H1 (cell line): ENCODE measurements around the gene RXFP1. TPM values are rescaled to one million over a fixed set of nuclear protein-coding genes. Genes with fewer than 3 reads are reported as not detected.
A peak's percentile ranks its signal among the peaks of the same experiment; 100 is the strongest.

Source experiments
- CTCF ChIA-PET: fragments of 300-600 bp; sonication (Branson Sonifier 250); formaldehyde crosslinking; loops from one replicate; lab custom pipeline; 2021; ENCODE audit not compliant: partially characterized antibody; lab: Charles Lee
- POLR2A ChIA-PET: fragments of 300-600 bp; sonication (Branson Sonifier 250); formaldehyde crosslinking; loops from one replicate; lab custom pipeline; 2021; ENCODE audit warnings: inconsistent platforms; ENCODE audit not compliant: partially characterized antibody; lab: Charles Lee
- DNase-seq, 2 experiments: peaks; one replicate each; pipeline versions ENCODE4 v3.0.0 to v3.0.0-alpha.2; 2010 to 2022; ENCODE audit warnings: low spot score in 2 of 2, low read depth in 1 of 2, mixed read lengths in 1 of 2
- FAIRE-seq: peaks from 2 replicates; lab custom pipeline; 2011; peaks lifted over from hg19 to GRCh38; lab: Jason Lieb, UNC
- H2AFZ ChIP-seq: 2 replicates; pipeline ENCODE4 v1.8.1; 2012; ENCODE audit warnings: low read length, inconsistent platforms
- H2AK5ac ChIP-seq: 2 replicates; pipeline ENCODE4 v1.6.1; 2013; ENCODE audit warnings: low read depth, low read length
- H2BK120ac ChIP-seq: replicated peaks from 2 replicates; pipeline ENCODE3; 2013; ENCODE audit warnings: low read depth, low read length, inconsistent platforms
- H2BK12ac ChIP-seq: 2 replicates; pipeline ENCODE4 v1.6.1; 2013; ENCODE audit warnings: low read depth, low read length
- H2BK15ac ChIP-seq: 2 replicates; pipeline ENCODE4 v1.6.1; 2013; ENCODE audit warnings: low read length
- H2BK20ac ChIP-seq: 2 replicates; pipeline ENCODE4 v1.6.1; 2013; ENCODE audit warnings: low read length
- H2BK5ac ChIP-seq: 2 replicates; pipeline ENCODE4 v1.6.1; 2013; ENCODE audit warnings: low read depth, low read length
- H3K14ac ChIP-seq: 2 replicates; pipeline ENCODE4 v1.6.1; 2013; ENCODE audit warnings: inconsistent platforms; ENCODE audit not compliant: insufficient read length
- H3K18ac ChIP-seq: 2 replicates; pipeline ENCODE4 v1.6.1; 2013; ENCODE audit warnings: low read length; ENCODE audit errors: extremely low read depth
- H3K23ac ChIP-seq: 2 replicates; pipeline ENCODE4 v1.6.1; 2013; ENCODE audit warnings: inconsistent platforms; ENCODE audit not compliant: insufficient read length
- H3K23me2 ChIP-seq: 2 replicates; pipeline ENCODE4 v1.6.1; 2013; ENCODE audit warnings: low read depth, low read length
- H3K27ac ChIP-seq: 2 replicates; pipeline ENCODE4 v1.6.1; 2011; ENCODE audit warnings: low read depth, low read length, inconsistent platforms
- H3K27me3 ChIP-seq, 4 experiments: replicated peaks in 1 of 4; 1 replicate in 1 of 4; 2 replicates in 3 of 4; pipeline versions ENCODE4 v1.6.1 to v1.8.1; 2011 to 2013; ENCODE audit warnings: low read length in 3 of 4, mild to moderate bottlenecking in 3 of 4, inconsistent platforms in 2 of 4, mixed read lengths in 2 of 4, moderate library complexity in 1 of 4; ENCODE audit not compliant: control insufficient read depth in 3 of 4, insufficient read depth in 3 of 4; ENCODE audit errors: extremely low read depth in 1 of 4
- H3K36me3 ChIP-seq, 4 experiments: 2 replicates each; pipeline versions ENCODE4 v1.6.1 to v1.8.1; 2011 to 2013; ENCODE audit warnings: mild to moderate bottlenecking in 4 of 4, low read length in 3 of 4, moderate library complexity in 2 of 4, control low read depth in 1 of 4, inconsistent platforms in 1 of 4; ENCODE audit not compliant: insufficient read depth in 4 of 4, control insufficient read depth in 2 of 4
- H3K4ac ChIP-seq: replicated peaks from 2 replicates; pipeline ENCODE3; 2013; ENCODE audit warnings: low read length, low read depth, mixed read lengths, inconsistent platforms; ENCODE audit not compliant: insufficient read length
- H3K4me1 ChIP-seq, 4 experiments: replicated peaks in 1 of 4; 1 replicate in 1 of 4; 2 replicates in 3 of 4; pipeline versions ENCODE4 v1.6.1 to v1.8.1; 2011 to 2013; ENCODE audit warnings: low read length in 3 of 4, inconsistent platforms in 2 of 4, mixed read lengths in 1 of 4; ENCODE audit not compliant: insufficient read depth in 4 of 4, control insufficient read depth in 3 of 4
- H3K4me2 ChIP-seq, 2 experiments: 2 replicates each; pipeline versions ENCODE4 v1.6.1 to v1.8.1; 2011 to 2013; ENCODE audit warnings: low read depth in 2 of 2, low read length in 2 of 2, control low read depth in 1 of 2, inconsistent platforms in 1 of 2, mild to moderate bottlenecking in 1 of 2; ENCODE audit not compliant: insufficient read depth in 1 of 2
- H3K4me3 ChIP-seq, 4 experiments: fragments of 200-600, 300-600 bp in 1 of 4; sonication (generic), shearing (Covaris generic), sonication (Bioruptor Twin) in 1 of 4; 2 replicates each; pipeline versions ENCODE4 v1.5.1 to v1.8.1; 2011 to 2016; ENCODE audit warnings: low read length in 4 of 4, low read depth in 3 of 4, control low read depth in 2 of 4, inconsistent platforms in 2 of 4, mild to moderate bottlenecking in 2 of 4, mixed read lengths in 1 of 4, moderate library complexity in 1 of 4; ENCODE audit not compliant: insufficient read depth in 2 of 4; ENCODE audit errors: extremely low read depth in 1 of 4
- H3K56ac ChIP-seq: replicated peaks from 2 replicates; pipeline ENCODE3; 2013; ENCODE audit warnings: low read depth, mild to moderate bottlenecking, mixed read lengths, low read length, inconsistent platforms; ENCODE audit not compliant: insufficient read length
- H3K79me1 ChIP-seq: 2 replicates; pipeline ENCODE4 v1.6.1; 2013; ENCODE audit warnings: low read depth, low read length, control low read depth
- H3K79me2 ChIP-seq, 2 experiments: 2 replicates each; pipeline versions ENCODE4 v1.6.1 to v1.8.1; 2012 to 2013; ENCODE audit warnings: low read length in 2 of 2, mild to moderate bottlenecking in 2 of 2, inconsistent platforms in 1 of 2; ENCODE audit not compliant: insufficient read depth in 2 of 2, control insufficient read depth in 1 of 2
- H3K9ac ChIP-seq, 4 experiments: replicated peaks in 1 of 4; 1 replicate in 1 of 4; 2 replicates in 3 of 4; pipeline versions ENCODE4 v1.6.1 to v1.8.1; 2011 to 2013; ENCODE audit warnings: low read depth in 3 of 4, low read length in 3 of 4, control low read depth in 2 of 4, mild to moderate bottlenecking in 2 of 4, moderate library complexity in 2 of 4, inconsistent platforms in 1 of 4; ENCODE audit errors: extremely low read depth in 1 of 4
- H3K9me3 ChIP-seq, 2 experiments: 2 replicates each; pipeline versions ENCODE4 v1.6.1 to v1.8.1; 2012 to 2013; ENCODE audit warnings: mild to moderate bottlenecking in 2 of 2, moderate library complexity in 2 of 2, control low read depth in 1 of 2, inconsistent platforms in 1 of 2, low read depth in 1 of 2, low read length in 1 of 2, mixed read lengths in 1 of 2; ENCODE audit not compliant: insufficient read depth in 2 of 2
- H4K20me1 ChIP-seq, 2 experiments: replicated peaks in 1 of 2; 2 replicates each; pipeline versions ENCODE3 to v1.8.1; 2011 to 2013; ENCODE audit warnings: inconsistent platforms in 2 of 2, low read length in 2 of 2, mild to moderate bottlenecking in 1 of 2; ENCODE audit not compliant: insufficient read depth in 2 of 2, control insufficient read depth in 1 of 2
- H4K5ac ChIP-seq: 2 replicates; pipeline ENCODE4 v1.6.1; 2013; ENCODE audit warnings: low read length, low read depth, mixed read lengths, inconsistent platforms; ENCODE audit not compliant: insufficient read length
- H4K8ac ChIP-seq: 2 replicates; pipeline ENCODE4 v1.8.0; 2013; ENCODE audit warnings: mild to moderate bottlenecking, moderate library complexity, low read length, inconsistent platforms; ENCODE audit not compliant: insufficient read depth; ENCODE audit errors: extremely low read depth
- H4K91ac ChIP-seq: replicated peaks from 2 replicates; pipeline ENCODE3; 2013; ENCODE audit warnings: low read length, mixed read lengths, inconsistent platforms; ENCODE audit not compliant: insufficient read length
- BRCA1 ChIP-seq: IDR thresholded peaks from 2 replicates; pipeline ENCODE4 v1.6.1; 2012; ENCODE audit warnings: low read depth, low read length, improper control_type of control experiment
- CTCF ChIP-seq, 3 experiments: IDR thresholded peaks; 1 replicate in 2 of 3; 2 replicates in 1 of 3; pipeline versions ENCODE4 v1.5.1 to v1.6.1; 2011; ENCODE audit warnings: low read length in 3 of 3, mild to moderate bottlenecking in 3 of 3, inconsistent platforms in 2 of 3, low read depth in 1 of 3, moderate library complexity in 1 of 3; ENCODE audit not compliant: insufficient read depth in 1 of 3; ENCODE audit errors: control extremely low read depth in 1 of 3
- EGR1 ChIP-seq: IDR thresholded peaks from 2 replicates; pipeline ENCODE4 v1.6.1; 2011; ENCODE audit warnings: low read depth, low read length, borderline replicate concordance
- SP1 ChIP-seq: IDR thresholded peaks from 2 replicates; pipeline ENCODE4 v1.6.1; 2011; ENCODE audit warnings: low read depth, low read length
- TAF1 ChIP-seq: IDR thresholded peaks from 2 replicates; pipeline ENCODE4 v1.6.1; 2011; ENCODE audit warnings: mild to moderate bottlenecking, low read depth, low read length
- WGBS, 2 experiments: shearing (Covaris generic) in 1 of 2; methylation state at CpG; one replicate each; pipeline versions ENCODE4 v1.1.6 to v1.1.7; 2013 to 2015; ENCODE audit warnings: low lambda C conversion rate in 2 of 2, mixed read lengths in 2 of 2, inconsistent platforms in 1 of 2, low coverage in 1 of 2, missing lambda C conversion rate in 1 of 2; ENCODE audit not compliant: insufficient replicate concordance in 2 of 2, insufficient coverage in 1 of 2, insufficient read length in 1 of 2; ENCODE audit errors: extremely low coverage in 1 of 2, missing lambda C conversion rate in 1 of 2; 5-methylcytosine and 5-hydroxymethylcytosine counted together
- polyA plus RNA-seq, 7 experiments: library from polyadenylated mRNA; depleted of rRNA in 3 of 7; stranded (reverse) in 5 of 7; unstranded in 2 of 7; fragments of >200 nt in 5 of 7; fragments of 200-250 nt in 2 of 7; gene quantifications; 1 replicate in 5 of 7; 2 replicates in 1 of 7; 4 replicates in 1 of 7; pipeline versions ENCODE4 v1.2.1 to v1.2.3, GENCODE V29; 2011 to 2013; ENCODE audit warnings: missing spikeins in 2 of 7, mixed read lengths in 2 of 7
- total RNA-seq: library from RNA; stranded (reverse); fragmentation: NEBNext Ultra II Directional; extraction: Animal tissue kit (Norgen Biotek cat#: 25700); gene quantifications from 2 replicates; pipeline ENCODE4 v1.2.1, GENCODE V29; 2021

RXFP1 gene
- total and polyA plus RNA-seq, 2 of the 8 experiments (the other 6 are each of a cell fraction or from before 2014, with no cell fraction given): 0.14 to 0.56 TPM

GRCh38 chr4:158519226-158519625 lies 2.5 kb upstream of the RXFP1 start:
- Histone ChIP-seq H3K9me3 (no peaks in the 10 kb centered on the region), H3K56ac (no peak overlapping the region), H3K27ac (no peak overlapping the region), H3K18ac (no peak overlapping the region), H3K36me3 (no peaks in the 10 kb centered on the region), H4K5ac (no peak overlapping the region), H2BK120ac (no peak overlapping the region), H3K79me1 (no peaks in the 10 kb centered on the region), H3K4me1 (no peaks in the 10 kb centered on the region; a peak in 1 of 7 replicates), H3K4me3 (no peak overlapping the region), H2AK5ac (no peak overlapping the region), H3K23ac (no peak overlapping the region), H2BK12ac (no peak overlapping the region), H2BK5ac (no peak overlapping the region), H4K20me1 (no peaks in the 10 kb centered on the region), H3K14ac (no peak overlapping the region), H4K91ac (no peak overlapping the region), H2BK20ac (no peak overlapping the region), H3K27me3 (no peaks in the 10 kb centered on the region), H3K79me2 (no peaks in the 10 kb centered on the region), H3K4me2 (no peak overlapping the region), H4K8ac (no peak overlapping the region), H3K4ac (no peak overlapping the region), H3K23me2 (no peaks in the 10 kb centered on the region), H2AFZ (0 out of 2 replicates have a peak overlapping the region, but pooled peaks have one; percentile 8), H3K9ac (no peak overlapping the region), H2BK15ac (no peak overlapping the region)
- 79% methylated on average over 7 of the region's 7 CpGs; no CpG with 5 or more reads in 1 of the 2 experiments for WGBS, 2 experiments
- TF ChIP-seq EGR1 (no peak), SP1 (no peak), CTCF (IDR thresholded peaks at IDR 0.05; ENCODE audit: control extremely low read depth in 1 of 3, insufficient read depth in 1 of 3, low read depth in 1 of 3, low read length in 3 of 3) (no peak), BRCA1 (no peak), TAF1 (no peak)
- ChIA-PET POLR2A (no interaction called here), CTCF (interaction anchor here (1.0 to 1.2 kb wide), 3 partner anchors 13 to 100 kb away, joined by 3 to 5 read pairs (median 3); no protein-coding TSS in a partner anchor)
- FAIRE-seq (no peak), DNase-seq (no peak)
